Lower leg skin (tissue), 4 donors: ENCODE data around the gene ICOS. TPM values are rescaled to one million over a fixed set of nuclear protein-coding genes. Genes with fewer than 3 reads are reported as not detected.

Experiments
- DNase-seq, 2 donors: peaks; one replicate each; pipeline ENCODE4 v3.0.0-alpha.2; 2019; ENCODE audit warnings: low spot score in 2 of 2
- H3K4me3 ChIP-seq: fragments of 200-600 bp; sonication (generic); 2 replicates; pipeline ENCODE4 v1.5.1; 2017; ENCODE audit warnings: mild to moderate bottlenecking, low read depth; ENCODE audit not compliant: poor library complexity, severe bottlenecking
- CTCF ChIP-seq, 3 donors: fragments of 450-650 bp; IDR thresholded peaks; one replicate each; pipeline ENCODE4 v1.5.1; 2016; ENCODE audit warnings: antibody characterized with exemption in 3 of 3, mild to moderate bottlenecking in 3 of 3, moderate library complexity in 2 of 3
- POLR2A ChIP-seq, 2 donors: fragments of 450-650 bp; IDR thresholded peaks; one replicate each; pipeline ENCODE4 v1.6.1; 2016 to 2017; ENCODE audit warnings: antibody characterized with exemption in 2 of 2, mild to moderate bottlenecking in 1 of 2, moderate library complexity in 1 of 2
- WGBS, 2 donors: methylation state at CpG; one replicate each; pipeline ENCODE4 v1.1.5; 2018; 5-methylcytosine and 5-hydroxymethylcytosine counted together
- intact Hi-C: fragments of 100-400 bp; cut with DNase I; formaldehyde crosslinking; loops from one replicate; pipeline ENCODE4 v1.15.0; 2023; ENCODE audit warnings: low total_unique reads
- total RNA-seq, 4 donors: library from RNA; depleted of rRNA; stranded (reverse); fragments of >200 nt; gene quantifications; one replicate each; pipeline ENCODE4 v1.1.0, GENCODE V29; 2016

Gene ICOS
- total RNA-seq, 4 donors from 2014 or later = 0.25 TPM; not detected in 3

DNA sequence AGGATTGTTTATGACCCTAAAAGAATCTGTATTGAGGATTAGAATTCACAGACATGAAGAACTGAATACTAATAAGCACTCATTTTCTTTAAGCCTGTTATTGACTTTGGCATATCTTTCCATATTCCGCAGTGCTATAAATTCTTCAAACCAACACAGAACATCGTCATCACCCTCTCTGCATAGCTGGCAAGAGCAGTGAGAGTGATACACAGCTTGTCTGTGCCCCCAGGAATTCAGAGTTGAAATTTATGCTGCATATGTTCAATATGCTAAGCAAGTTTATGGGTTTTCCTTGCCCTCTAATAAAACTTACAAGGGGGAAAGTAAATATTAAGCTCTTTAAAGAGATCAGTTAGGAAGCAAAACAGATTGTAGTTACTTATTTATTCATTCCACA is 36.3 kb upstream of the ICOS start:
- intact Hi-C loops = no loop called here
- TF ChIP-seq POLR2A (IDR thresholded peaks at IDR 0.05) (no peak), CTCF (IDR thresholded peaks at IDR 0.05) (no peak)
- H3K4me3 ChIP-seq = no peak overlapping the region
- DNase-seq = no peak
- 62 to 70% methylated on average over 2 of the region's 2 CpGs for WGBS, 2 donors

DNA sequence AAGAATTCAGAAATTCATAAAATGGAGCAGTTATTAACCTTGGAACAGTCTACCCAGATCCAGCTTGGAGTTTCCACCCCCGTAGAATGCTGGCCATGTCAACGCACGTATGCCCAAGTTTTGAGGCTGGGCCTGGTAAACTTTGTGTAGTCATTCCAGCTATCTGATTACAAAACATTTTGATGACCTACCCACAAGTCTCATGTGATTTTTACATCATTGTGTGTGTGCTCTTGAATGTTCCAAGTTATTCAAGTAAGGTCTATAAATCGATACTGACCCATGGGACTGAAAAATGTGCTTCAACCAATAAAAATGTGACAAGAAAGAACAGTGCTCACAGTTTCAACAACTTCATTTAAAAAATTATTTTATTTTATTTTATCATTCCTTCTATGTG is 32.5 kb upstream of the ICOS start:
- intact Hi-C loops = no loop called here
- no peak for TF ChIP-seq CTCF (IDR thresholded peaks at IDR 0.05)
- TF ChIP-seq POLR2A (IDR thresholded peaks at IDR 0.05) = no peak
- DNase-seq = no peak

DNA sequence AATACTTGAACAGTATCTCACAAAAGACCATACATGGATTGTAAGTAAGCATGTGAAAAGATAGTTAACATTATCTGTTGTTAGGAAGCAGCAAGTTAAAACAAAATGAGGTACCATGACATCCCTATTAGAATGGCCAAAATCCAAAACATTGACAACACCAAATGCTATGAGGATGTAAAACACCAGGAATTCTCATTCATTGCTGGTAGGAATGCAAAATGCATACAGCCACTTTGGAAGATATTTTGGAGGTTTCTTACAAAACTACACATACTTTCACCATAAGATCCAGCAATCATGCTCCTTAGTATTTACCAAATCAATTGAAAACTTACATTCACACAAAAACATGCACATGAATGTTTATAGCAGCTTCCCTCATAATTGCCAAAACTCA is 30.9 kb upstream of the ICOS start:
- intact Hi-C loops = no loop called here
- TF ChIP-seq CTCF (IDR thresholded peaks at IDR 0.05) (no peak), POLR2A (IDR thresholded peaks at IDR 0.05) (no peak)
- H3K4me3 ChIP-seq = no peak overlapping the region
- no peak for DNase-seq

More for the DNA sequence above, 32.5 kb upstream of the ICOS start:
- no peak overlapping the region for H3K4me3 ChIP-seq
- 69 to 74% methylated on average over 4 of the region's 4 CpGs for WGBS, 2 donors

DNA sequence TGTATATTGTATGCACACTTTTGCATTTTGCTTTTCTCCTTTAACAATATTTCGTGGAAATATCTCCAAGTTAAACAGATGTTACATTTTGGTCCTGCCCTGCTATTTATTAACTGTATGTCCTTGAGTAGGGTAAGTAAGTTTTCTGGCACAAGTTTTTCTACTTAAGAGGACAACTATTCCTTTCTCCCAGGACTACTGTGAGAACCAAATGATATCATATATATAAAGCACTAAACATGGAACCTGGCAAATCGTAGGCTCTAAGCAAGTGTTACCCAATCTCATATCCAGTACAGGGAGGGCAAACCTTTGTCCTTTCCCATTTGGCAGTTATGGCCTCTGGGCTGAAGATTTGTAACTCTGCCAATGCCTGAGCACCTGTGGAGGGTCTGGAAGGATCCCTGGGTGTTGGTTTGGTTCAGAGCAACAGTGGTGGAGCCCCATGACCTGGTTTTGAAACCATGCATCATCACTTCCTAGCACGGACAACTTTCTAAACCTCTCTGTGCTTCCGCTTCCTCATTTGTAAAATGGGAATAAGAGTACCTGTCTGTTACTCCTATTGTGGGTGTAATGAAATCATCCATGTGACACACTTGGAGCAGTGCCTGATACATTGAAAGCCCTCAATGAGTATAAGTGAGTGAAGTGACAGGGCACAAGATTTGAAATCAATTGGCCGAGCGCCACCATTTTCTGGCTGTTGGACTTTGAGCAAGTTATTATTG is 28.3 kb upstream of the ICOS start:
- intact Hi-C loops = no loop called here
- no peak overlapping the region for H3K4me3 ChIP-seq
- TF ChIP-seq CTCF (IDR thresholded peaks at IDR 0.05) (no peak), POLR2A (IDR thresholded peaks at IDR 0.05) (no peak)
- no peak for DNase-seq
- 86 to 88% methylated on average over 6 of the region's 6 CpGs for WGBS, 2 donors

DNA sequence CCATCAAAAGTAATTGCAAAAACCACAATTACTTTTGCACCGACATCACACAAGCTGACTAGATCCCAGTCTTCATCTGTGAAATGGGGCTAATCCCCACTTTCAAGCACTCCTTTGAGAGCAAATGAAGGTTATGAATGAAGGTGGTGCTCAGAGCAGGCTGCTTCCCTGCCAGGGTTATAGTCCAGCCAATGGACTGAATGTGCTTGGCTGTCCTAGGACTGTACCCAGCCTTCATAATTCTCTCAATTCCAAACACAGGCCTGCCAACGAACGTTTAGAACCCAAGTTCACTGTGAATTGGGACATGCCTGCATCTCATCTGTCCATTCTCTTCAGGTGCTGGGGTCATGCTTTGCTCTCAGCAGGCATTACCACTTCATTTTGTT is 27.8 kb upstream of the ICOS start:
- no peak for TF ChIP-seq POLR2A (IDR thresholded peaks at IDR 0.05)
- TF ChIP-seq CTCF (IDR thresholded peaks at IDR 0.05) = no peak
- WGBS, 2 donors = 44 to 53% methylated on average over 3 of the region's 3 CpGs
- intact Hi-C loops = no loop called here
- H3K4me3 ChIP-seq = no peak overlapping the region
- DNase-seq = no peak
